Ectodermal cell (in vitro differentiated cells): ENCODE data around the gene DCC.

ENCODE experiments used
- H3K27ac ChIP-seq: 2 replicates; pipeline ENCODE4 v1.7.0; 2013; ENCODE audit warnings: mild to moderate bottlenecking, low read depth, low read length; ENCODE audit not compliant: insufficient read depth, poor library complexity, severe bottlenecking
- H3K27me3 ChIP-seq: 2 replicates; pipeline ENCODE4 v1.7.0; 2013; ENCODE audit warnings: mild to moderate bottlenecking, low read length; ENCODE audit not compliant: insufficient read depth, control insufficient read depth, poor library complexity, severe bottlenecking
- H3K36me3 ChIP-seq: one replicate; pipeline ENCODE4 v1.7.0; 2013; ENCODE audit warnings: low read length; ENCODE audit not compliant: control insufficient read depth, insufficient read depth
- H3K4me1 ChIP-seq: one replicate; pipeline ENCODE4 v1.7.0; 2013; ENCODE audit warnings: low read length; ENCODE audit not compliant: control insufficient read depth, insufficient read depth
- H3K4me3 ChIP-seq: 2 replicates; pipeline ENCODE4 v1.7.0; 2013; ENCODE audit warnings: low read depth, low read length, control low read depth; ENCODE audit not compliant: insufficient read depth
- H3K9me3 ChIP-seq: 2 replicates; pipeline ENCODE4 v1.7.0; 2013; ENCODE audit warnings: mild to moderate bottlenecking, low read length, moderate library complexity; ENCODE audit not compliant: control insufficient read depth
- WGBS, 2 experiments: methylation state at CpG; one replicate each; pipeline ENCODE4 v1.1.7; 2013; ENCODE audit warnings: missing lambda C conversion rate in 2 of 2; 5-methylcytosine and 5-hydroxymethylcytosine counted together

The DCC gene

GRCh38 chr18:52845036-52845435 is 505.0 kb downstream of the DCC start:
- Histone ChIP-seq H3K36me3 (no peaks in the 10 kb centered on the region), H3K4me1 (no peaks in the 10 kb centered on the region), H3K27me3 (no peaks in the 10 kb centered on the region), H3K27ac (no peak overlapping the region), H3K4me3 (no peak overlapping the region), H3K9me3 (no peaks in the 10 kb centered on the region)
- 92 to 95% methylated on average over 2 of the region's 2 CpGs for WGBS, 2 experiments

GRCh38 chr18:52850031-52850560 is 510.1 kb downstream of the DCC start:
- Histone ChIP-seq H3K27ac (no peak overlapping the region), H3K4me3 (no peak overlapping the region), H3K36me3 (no peaks in the 10 kb centered on the region), H3K27me3 (no peaks in the 10 kb centered on the region), H3K9me3 (no peaks in the 10 kb centered on the region), H3K4me1 (no peaks in the 10 kb centered on the region)
- 89 to 99% methylated on average over 5 of the region's 6 CpGs for WGBS, 2 experiments

GRCh38 chr18:52861558-52861957 is 521.6 kb downstream of the DCC start:
- H3K36me3 ChIP-seq = no peaks in the 10 kb centered on the region
- no peak overlapping the region for H3K27ac ChIP-seq
- H3K9me3 ChIP-seq = no peaks in the 10 kb centered on the region
- WGBS, 2 experiments = 98 to 99% methylated on average over 3 of the region's 3 CpGs
- H3K4me1 ChIP-seq = no peaks in the 10 kb centered on the region
- no peaks in the 10 kb centered on the region for H3K27me3 ChIP-seq
- no peak overlapping the region for H3K4me3 ChIP-seq

- Histone ChIP-seq H3K4me1 (no peaks in the 10 kb centered on the region), H3K27ac (no peak overlapping the region), H3K36me3 (no peaks in the 10 kb centered on the region), H3K27me3 (no peaks in the 10 kb centered on the region), H3K9me3 (no peaks in the 10 kb centered on the region), H3K4me3 (no peak overlapping the region)
- 94 to 95% methylated on average over 9 of the region's 9 CpGs for WGBS, 2 experiments
Measured at GRCh38 chr18:52869349-52869923, 529.4 kb downstream of the DCC start.

DNA sequence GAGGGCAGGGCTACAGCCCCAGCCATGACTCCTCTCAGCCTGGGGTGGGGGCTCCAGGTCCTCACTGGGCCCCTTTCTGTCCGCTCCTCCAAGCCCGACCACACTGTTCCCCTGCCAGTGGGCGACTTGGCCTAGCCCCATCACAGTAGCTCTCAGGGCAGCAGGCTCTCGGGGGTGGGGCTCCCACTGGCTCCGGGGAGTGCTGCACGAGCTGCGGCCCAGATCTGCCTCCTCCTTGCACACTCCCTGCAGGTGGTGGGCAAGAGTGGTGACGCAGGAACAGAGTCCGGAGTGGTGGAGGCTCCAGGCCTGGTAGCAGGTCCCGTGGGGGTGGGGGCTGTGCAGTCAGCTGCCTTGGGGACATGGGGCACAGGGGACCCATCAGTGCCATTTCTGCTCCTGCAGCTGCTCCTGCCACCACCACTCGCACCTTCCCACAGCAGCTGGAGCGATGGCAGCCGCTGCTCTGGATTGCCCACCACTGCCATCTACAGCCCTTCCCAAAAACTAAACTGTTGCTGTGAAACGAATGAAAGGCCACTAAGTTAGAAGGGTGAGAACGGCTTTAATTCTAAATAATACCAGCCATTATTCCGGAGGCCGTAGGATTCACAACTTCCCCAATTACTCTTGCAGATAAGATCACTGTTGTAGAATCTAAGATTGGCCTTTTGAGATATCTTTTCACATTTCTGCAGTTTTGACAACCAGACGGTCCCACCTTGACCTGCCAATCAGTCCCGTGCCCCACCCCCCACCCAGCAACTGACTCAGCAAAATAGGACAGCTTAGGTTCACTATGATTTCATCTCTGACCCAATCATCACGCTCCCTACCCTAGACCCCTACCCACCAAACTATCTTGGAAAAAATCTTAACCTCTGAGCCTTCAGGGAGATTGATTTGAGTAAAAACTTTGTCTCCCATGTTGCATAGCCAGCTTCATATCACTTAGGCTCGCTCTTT is 530.2 kb downstream of the DCC start:
- 83 to 84% methylated on average over 21 of the region's 21 CpGs for WGBS, 2 experiments
- Histone ChIP-seq H3K27ac (no peak overlapping the region), H3K4me3 (no peak overlapping the region), H3K36me3 (no peaks in the 10 kb centered on the region), H3K4me1 (no peaks in the 10 kb centered on the region), H3K9me3 (no peaks in the 10 kb centered on the region), H3K27me3 (no peaks in the 10 kb centered on the region)

- H3K36me3 ChIP-seq = no peaks in the 10 kb centered on the region
- H3K4me3 ChIP-seq = no peak overlapping the region
- no peaks in the 10 kb centered on the region for H3K27me3 ChIP-seq
- H3K9me3 ChIP-seq = no peaks in the 10 kb centered on the region
- WGBS, 2 experiments = 81 to 96% methylated on average over 3 of the region's 3 CpGs
- no peaks in the 10 kb centered on the region for H3K4me1 ChIP-seq
- H3K27ac ChIP-seq = no peak overlapping the region
Measured at GRCh38 chr18:52874774-52875173, 534.8 kb downstream of the DCC start.

GRCh38 chr18:52875725-52876124 is 535.7 kb downstream of the DCC start:
- WGBS, 2 experiments = 89 to 93% methylated on average over 5 of the region's 5 CpGs
- no peak overlapping the region for H3K27ac ChIP-seq
- no peaks in the 10 kb centered on the region for H3K9me3 ChIP-seq
- H3K4me3 ChIP-seq = no peak overlapping the region
- no peaks in the 10 kb centered on the region for H3K27me3 ChIP-seq
- H3K36me3 ChIP-seq = no peaks in the 10 kb centered on the region
- H3K4me1 ChIP-seq = no peaks in the 10 kb centered on the region

DNA sequence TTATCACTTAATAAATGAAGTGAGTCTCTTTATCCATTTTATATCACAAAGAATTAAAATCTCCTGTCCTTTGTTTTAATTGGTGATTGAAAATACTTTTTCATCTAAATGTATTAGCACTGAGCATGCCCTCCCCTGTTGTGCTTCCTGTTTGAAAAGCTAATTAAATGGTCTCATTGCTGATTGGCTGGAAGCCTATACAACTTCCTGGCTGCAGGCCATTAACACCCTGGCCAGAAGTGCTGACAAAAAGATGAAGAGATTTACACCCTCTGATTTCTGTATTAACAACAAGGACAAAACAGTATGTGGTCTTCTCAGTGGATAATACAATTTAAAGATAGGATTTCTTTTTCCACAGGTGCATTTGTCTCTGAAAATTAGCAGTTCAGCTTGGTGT is 548.0 kb downstream of the DCC start:
- H3K4me1 ChIP-seq = no peaks in the 10 kb centered on the region
- no peaks in the 10 kb centered on the region for H3K9me3 ChIP-seq
- no peak overlapping the region for H3K27ac ChIP-seq
- no peak overlapping the region for H3K4me3 ChIP-seq
- H3K27me3 ChIP-seq = no peaks in the 10 kb centered on the region
- H3K36me3 ChIP-seq = no peaks in the 10 kb centered on the region

DNA sequence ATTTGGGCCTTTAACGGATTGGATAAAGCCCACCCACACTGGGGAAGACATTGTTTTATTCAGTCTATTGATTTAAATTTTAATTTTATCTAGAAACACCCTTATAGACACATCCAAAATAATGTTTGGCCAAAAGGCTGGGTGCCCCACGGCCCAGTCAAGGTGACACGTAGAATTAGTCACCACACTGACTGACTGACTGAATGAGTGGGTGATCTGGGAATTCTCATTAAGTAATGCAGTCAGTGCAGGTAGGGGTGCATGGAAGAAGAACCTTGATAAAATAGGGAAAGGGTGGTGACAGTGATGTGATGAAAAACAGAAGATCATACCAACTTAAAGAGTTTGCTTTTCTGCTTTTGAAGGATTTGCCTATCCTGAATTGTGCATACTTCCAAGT is 554.8 kb downstream of the DCC start:
- Histone ChIP-seq H3K36me3 (no peaks in the 10 kb centered on the region), H3K27ac (no peak overlapping the region), H3K9me3 (no peaks in the 10 kb centered on the region), H3K4me1 (no peaks in the 10 kb centered on the region), H3K27me3 (no peaks in the 10 kb centered on the region), H3K4me3 (no peak overlapping the region)
- WGBS, 2 experiments = 96 to 98% methylated on average over 2 to 3 of the region's 3 CpGs

DNA sequence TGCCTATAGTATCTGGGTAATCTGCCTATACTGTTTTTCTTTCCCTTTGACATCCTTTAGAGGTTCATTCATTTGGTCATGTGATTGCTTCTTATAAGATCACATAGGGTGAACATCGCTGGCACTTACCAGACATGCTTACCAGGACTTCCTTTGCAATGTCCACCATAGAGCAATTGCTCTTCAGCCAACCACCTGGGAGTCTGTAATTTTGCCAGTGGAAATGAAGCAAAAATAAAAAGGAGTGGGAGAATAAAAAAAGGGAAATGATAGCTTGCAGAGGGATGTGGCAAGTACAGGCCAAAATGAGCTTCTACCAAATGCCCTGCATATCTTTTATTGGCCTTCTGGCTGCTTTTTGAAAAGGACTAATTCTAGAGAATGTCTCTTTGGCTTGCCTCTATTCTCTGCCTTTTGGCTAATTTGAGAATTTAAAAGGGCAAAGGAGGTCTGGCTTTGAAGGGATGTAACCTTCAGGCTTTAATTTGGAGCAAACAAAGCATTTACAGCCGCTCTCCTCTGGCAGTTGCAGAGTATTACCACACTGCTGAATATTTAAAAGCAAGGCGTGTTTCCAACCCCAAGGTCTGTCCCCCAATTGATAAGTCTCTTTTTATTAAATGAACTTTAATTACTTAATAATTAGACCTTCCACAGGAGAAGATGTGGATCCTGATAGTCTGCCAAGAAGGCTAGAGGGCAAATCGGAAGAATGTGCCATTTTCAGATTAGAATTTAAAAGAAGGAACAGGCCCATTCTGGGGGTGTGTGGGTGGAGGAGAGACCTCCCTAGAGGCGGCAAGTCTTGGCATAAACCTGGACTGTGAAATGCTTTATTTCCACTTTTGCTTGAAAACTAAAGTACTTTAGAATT is 557.9 kb downstream of the DCC start:
- no peak overlapping the region for H3K4me3 ChIP-seq
- no peak overlapping the region for H3K27ac ChIP-seq
- no peaks in the 10 kb centered on the region for H3K27me3 ChIP-seq
- H3K9me3 ChIP-seq = no peaks in the 10 kb centered on the region
- no peaks in the 10 kb centered on the region for H3K36me3 ChIP-seq
- no peaks in the 10 kb centered on the region for H3K4me1 ChIP-seq
- 87 to 93% methylated on average over 4 to 5 of the region's 5 CpGs for WGBS, 2 experiments
